ENCODE results near the gene TRDMT1.
"Not testable (repeated sequence)": the region's sequence is repeated elsewhere in the genome, so short reads cannot be mapped to it uniquely, and the experiment has no call there.

Gene TRDMT1

GRCh38 chr10:17134282-17134681 lies 67.2 kb downstream of the TRDMT1 start:
- no peak for DNase-seq (ENCODE audit: low read depth in 2 of 2)

- no peak for DNase-seq (ENCODE audit: low read depth in 2 of 2)
These were observed 71.7 kb downstream of the TRDMT1 start, which contains the start of gene CUBN for GRCh38 chr10:17129741-17130140. CUBN (minus strand) TSS chr10:17129811; CDS start chr10:17129765, 46 bp downstream.

- no peak for DNase-seq (ENCODE audit: low read depth in 2 of 2)
These were observed 73.2 kb downstream of the TRDMT1 start for GRCh38 chr10:17128261-17128660.

- no peak for DNase-seq (ENCODE audit: low read depth in 2 of 2)
These were observed 75.1 kb downstream of the TRDMT1 start for GRCh38 chr10:17126327-17126726.

GRCh38 chr10:17125206-17125893 lies 76.1 kb downstream of the TRDMT1 start:
- no peak for DNase-seq (ENCODE audit: low read depth in 2 of 2)

GRCh38 chr10:17123961-17124360 lies 77.5 kb downstream of the TRDMT1 start:
- no peak for DNase-seq (ENCODE audit: low read depth in 2 of 2)

- peak in 1 of 2 experiments; percentile 46 for DNase-seq (ENCODE audit: low read depth in 2 of 2)
These were observed 78.5 kb downstream of the TRDMT1 start for GRCh38 chr10:17122726-17123661.

- no peak for DNase-seq (ENCODE audit: low read depth in 2 of 2)
These were observed 79.4 kb downstream of the TRDMT1 start for GRCh38 chr10:17122052-17122451.

- no peak for DNase-seq (ENCODE audit: low read depth in 2 of 2)
These were observed 80.8 kb downstream of the TRDMT1 start for GRCh38 chr10:17120694-17121093.

GRCh38 chr10:17119845-17120244 lies 81.6 kb downstream of the TRDMT1 start:
- no peak for DNase-seq (ENCODE audit: low read depth in 2 of 2)

GRCh38 chr10:17116193-17116592 lies 85.3 kb downstream of the TRDMT1 start:
- DNase-seq (ENCODE audit: low read depth in 2 of 2), result no peak

GRCh38 chr10:17115683-17116082 lies 85.8 kb downstream of the TRDMT1 start:
- DNase-seq (ENCODE audit: low read depth in 2 of 2), result no peak

- not testable (repeated sequence) for DNase-seq (ENCODE audit: low read depth in 2 of 2)
These were observed 86.5 kb downstream of the TRDMT1 start for GRCh38 chr10:17114878-17115444.

- no peak for DNase-seq (ENCODE audit: low read depth in 2 of 2)
These were observed 87.5 kb downstream of the TRDMT1 start for GRCh38 chr10:17113889-17114540.

GRCh38 chr10:17113346-17113745 lies 88.1 kb downstream of the TRDMT1 start:
- DNase-seq (ENCODE audit: low read depth in 2 of 2), result no peak

GRCh38 chr10:17112566-17112965 lies 88.9 kb downstream of the TRDMT1 start:
- DNase-seq (ENCODE audit: low read depth in 2 of 2), result no peak

GRCh38 chr10:17109475-17110207 lies 91.8 kb downstream of the TRDMT1 start:
- no peak for DNase-seq (ENCODE audit: low read depth in 2 of 2)

- no peak for DNase-seq (ENCODE audit: low read depth in 2 of 2)
These were observed 92.4 kb downstream of the TRDMT1 start for GRCh38 chr10:17109046-17109445.

- no peak for DNase-seq (ENCODE audit: low read depth in 2 of 2)
These were observed 94.5 kb downstream of the TRDMT1 start for GRCh38 chr10:17106991-17107390.

- DNase-seq (ENCODE audit: low read depth in 2 of 2), result no peak
These were observed 99.6 kb downstream of the TRDMT1 start for GRCh38 chr10:17101910-17102266.

- no peak for DNase-seq (ENCODE audit: low read depth in 2 of 2)
These were observed 100.1 kb downstream of the TRDMT1 start for GRCh38 chr10:17101257-17101909.
